Thoracic aorta (tissue), 2 donors: ENCODE results near the gene MYCBP2. TPM values are rescaled to one million over a fixed set of nuclear protein-coding genes. Genes with fewer than 3 reads are reported as not detected.
A peak's percentile ranks its signal among the peaks of the same experiment; 100 is the strongest.

Experiments
- ATAC-seq: fragments of 150-250 bp; one replicate; pipeline ENCODE4 v1.8.0; 2017; ENCODE audit warnings: low read depth; ENCODE audit not compliant: insufficient number of reproducible peaks, low FRiP score
- DNase-seq: peaks from one replicate; pipeline ENCODE4 v3.0.0-alpha.2; 2020; ENCODE audit warnings: low spot score
- H3K27ac ChIP-seq, 2 donors: fragments of 200-600 bp; sonication (generic); 1 replicate in 1 of 2; 2 replicates in 1 of 2; pipeline ENCODE4 v1.5.1; 2016; ENCODE audit warnings: mild to moderate bottlenecking in 2 of 2, moderate library complexity in 2 of 2
- H3K27me3 ChIP-seq: fragments of 200-600 bp; sonication (generic); replicated peaks from 2 replicates; pipeline ENCODE4 v1.6.0; 2016; ENCODE audit warnings: mild to moderate bottlenecking; ENCODE audit not compliant: insufficient read depth
- H3K36me3 ChIP-seq: fragments of 200-600 bp; sonication (generic); one replicate; pipeline ENCODE4 v1.5.1; 2016
- H3K4me1 ChIP-seq, 2 donors: fragments of 200-600 bp; sonication (generic); 1 replicate in 1 of 2; 2 replicates in 1 of 2; pipeline versions ENCODE4 v1.5.1 to v1.6.0; 2016; ENCODE audit warnings: low read depth in 2 of 2, mild to moderate bottlenecking in 1 of 2; ENCODE audit not compliant: control insufficient read depth in 1 of 2
- H3K4me3 ChIP-seq: fragments of 200-600 bp; sonication (generic); 2 replicates; pipeline ENCODE4 v1.5.1; 2016; ENCODE audit warnings: mild to moderate bottlenecking
- H3K9me3 ChIP-seq: fragments of 200-600 bp; sonication (generic); 2 replicates; pipeline ENCODE4 v1.5.1; 2016
- CTCF ChIP-seq: fragments of 200-600 bp; sonication (generic); IDR thresholded peaks from one replicate; pipeline ENCODE4 v1.5.1; 2019; ENCODE audit warnings: antibody characterized with exemption
- total RNA-seq, 2 donors: library from RNA; depleted of rRNA; stranded (reverse); fragments of >200 nt; gene quantifications; one replicate each; pipeline versions ENCODE4 v1.1.0 to v1.2.3, GENCODE V29; 2016

Gene MYCBP2
- total RNA-seq, 2 donors from 2014 or later, result 135 to 139 TPM

- no peaks in the 10 kb centered on the region for H3K9me3 ChIP-seq
- peaks cover 5 to 22% of the 10 kb centered on the region in 2 donors for H3K4me1 ChIP-seq
- no peak overlapping the region for H3K4me3 ChIP-seq
- peaks cover 14% of the 10 kb centered on the region for H3K36me3 ChIP-seq
- no peak for ATAC-seq
- DNase-seq, result no peak
- H3K27me3 ChIP-seq, result no peaks in the 10 kb centered on the region
- no peak overlapping the region for H3K27ac ChIP-seq
- TF ChIP-seq CTCF, result no peak
Measured at GRCh38 chr13:77084755-77085154, 242.1 kb downstream of the MYCBP2 start.

GRCh38 chr13:77079902-77080413 is 246.9 kb downstream of the MYCBP2 start:
- DNase-seq (no peak), ATAC-seq (no peak)
- H3K36me3 ChIP-seq, result peaks cover 12% of the 10 kb centered on the region
- H3K27me3 ChIP-seq, result no peaks in the 10 kb centered on the region
- no peaks in the 10 kb centered on the region for H3K9me3 ChIP-seq
- H3K27ac ChIP-seq, result peak overlapping the region; percentile 59 to 78
- no peak for TF ChIP-seq CTCF
- peaks cover 7 to 31% of the 10 kb centered on the region in 2 donors for H3K4me1 ChIP-seq
- no peak overlapping the region for H3K4me3 ChIP-seq

GRCh38 chr13:77067519-77067918 is 259.4 kb downstream of the MYCBP2 start:
- no peaks in the 10 kb centered on the region for H3K9me3 ChIP-seq
- H3K4me3 ChIP-seq, result no peak overlapping the region
- ATAC-seq (no peak), DNase-seq (no peak)
- no peaks in the 10 kb centered on the region for H3K27me3 ChIP-seq
- H3K27ac ChIP-seq, result no peak overlapping the region
- H3K36me3 ChIP-seq, result peaks cover 34% of the 10 kb centered on the region
- no peaks in the 10 kb centered on the region for H3K4me1 ChIP-seq
- no peak for TF ChIP-seq CTCF

- H3K9me3 ChIP-seq, result no peaks in the 10 kb centered on the region
- H3K4me1 ChIP-seq, result no peaks in the 10 kb centered on the region
- no peak overlapping the region for H3K4me3 ChIP-seq
- DNase-seq (no peak), ATAC-seq (no peak)
- TF ChIP-seq CTCF, result no peak
- H3K27ac ChIP-seq, result peak overlapping the region in 1 of 2 donors; percentile 11
- H3K27me3 ChIP-seq, result no peaks in the 10 kb centered on the region
- H3K36me3 ChIP-seq, result peaks cover 41% of the 10 kb centered on the region
Measured at GRCh38 chr13:77065461-77066147, 261.3 kb downstream of the MYCBP2 start.

- H3K4me3 ChIP-seq, result no peak overlapping the region
- H3K9me3 ChIP-seq, result no peaks in the 10 kb centered on the region
- no peak for DNase-seq
- H3K27me3 ChIP-seq, result no peaks in the 10 kb centered on the region
- peaks cover 28% of the 10 kb centered on the region for H3K36me3 ChIP-seq
- no peaks in the 10 kb centered on the region for H3K4me1 ChIP-seq
- TF ChIP-seq CTCF, result no peak
- H3K27ac ChIP-seq, result no peak overlapping the region
- no peak for ATAC-seq
Measured at GRCh38 chr13:77062097-77062496, 264.8 kb downstream of the MYCBP2 start.
